Measurements from ENCODE around the gene PLD4. TPM values are rescaled to one million over a fixed set of nuclear protein-coding genes. Genes with fewer than 3 reads are reported as not detected.

PLD4 gene
- total RNA-seq, 4 donors from 2014 or later = under 0.01 to 1.3 TPM; not detected in 2

- no peak for TF ChIP-seq CTCF (IDR thresholded peaks at IDR 0.05; ENCODE audit: low read depth)
These were observed 30.1 kb upstream of the PLD4 start for GRCh38 chr14:104894331-104895206.

GRCh38 chr14:104895207-104895785 lies 29.4 kb upstream of the PLD4 start:
- TF ChIP-seq CTCF (IDR thresholded peaks at IDR 0.05; ENCODE audit: low read depth) = no peak

GRCh38 chr14:104895786-104896661 lies 28.7 kb upstream of the PLD4 start:
- TF ChIP-seq CTCF (IDR thresholded peaks at IDR 0.05; ENCODE audit: low read depth) = no peak

GRCh38 chr14:104897330-104898194 lies 27.1 kb upstream of the PLD4 start:
- no peak for TF ChIP-seq CTCF (IDR thresholded peaks at IDR 0.05; ENCODE audit: low read depth)

- no peak for TF ChIP-seq CTCF (IDR thresholded peaks at IDR 0.05; ENCODE audit: low read depth)
These were observed 26.5 kb upstream of the PLD4 start for GRCh38 chr14:104898195-104898558.

GRCh38 chr14:104898870-104899510 lies 25.7 kb upstream of the PLD4 start:
- no peak for TF ChIP-seq CTCF (IDR thresholded peaks at IDR 0.05; ENCODE audit: low read depth)

Data from subcutaneous adipose tissue (tissue), 4 donors.